Transverse colon (tissue), 4 donors: Measurements from ENCODE around the gene ETS2.

Experiments
- EP300 ChIP-seq: sonication (generic); formaldehyde crosslinking; IDR thresholded peaks from one replicate; pipeline ENCODE4 v1.6.1; 2017; ENCODE audit warnings: antibody characterized with exemption, low read depth
- POLR2A ChIP-seq: fragments of 450-650 bp; IDR thresholded peaks from one replicate; pipeline ENCODE4 v1.6.1; 2016; ENCODE audit warnings: antibody characterized with exemption, mild to moderate bottlenecking, moderate library complexity
- POLR2AphosphoS5 ChIP-seq, 3 donors: sonication (generic); formaldehyde crosslinking; IDR thresholded peaks; one replicate each; pipeline ENCODE4 v1.6.1; 2016; ENCODE audit warnings: antibody characterized with exemption in 3 of 3
- TF ChIP-seq, protein P1 (sequence below), 5 experiments: fragments of 200-600 bp in 3 of 5; fragments of 450-650 bp in 2 of 5; sonication (generic) in 3 of 5; IDR thresholded peaks; 1 replicate in 2 of 5; 2 replicates in 3 of 5; pipeline ENCODE4 v1.5.1; 2016 to 2017; ENCODE audit warnings: antibody characterized with exemption in 5 of 5, inconsistent platforms in 3 of 5, mild to moderate bottlenecking in 2 of 5, moderate library complexity in 1 of 5

DNA sequence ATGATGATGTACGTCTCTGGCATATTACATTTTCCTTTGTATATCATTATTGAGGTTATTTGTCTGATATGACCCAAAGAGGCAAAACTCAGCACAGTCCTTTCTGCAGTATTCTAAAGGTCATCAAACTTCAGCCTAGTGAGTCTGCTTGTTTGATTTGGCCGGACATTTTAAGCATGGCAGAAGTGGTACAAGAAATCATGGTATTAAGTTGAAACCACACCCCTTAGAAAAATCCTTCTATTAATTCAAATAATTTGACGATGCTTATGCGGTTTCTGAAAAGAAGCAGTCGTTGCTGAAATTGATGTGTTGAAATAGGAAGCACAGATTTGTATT, 5.1 kb downstream of the ETS2 start:
- TF ChIP-seq POLR2AphosphoS5 (IDR thresholded peaks at IDR 0.05) (no peak), POLR2A (no peak), EP300 (no peak)
- TF ChIP-seq, protein P1, sequence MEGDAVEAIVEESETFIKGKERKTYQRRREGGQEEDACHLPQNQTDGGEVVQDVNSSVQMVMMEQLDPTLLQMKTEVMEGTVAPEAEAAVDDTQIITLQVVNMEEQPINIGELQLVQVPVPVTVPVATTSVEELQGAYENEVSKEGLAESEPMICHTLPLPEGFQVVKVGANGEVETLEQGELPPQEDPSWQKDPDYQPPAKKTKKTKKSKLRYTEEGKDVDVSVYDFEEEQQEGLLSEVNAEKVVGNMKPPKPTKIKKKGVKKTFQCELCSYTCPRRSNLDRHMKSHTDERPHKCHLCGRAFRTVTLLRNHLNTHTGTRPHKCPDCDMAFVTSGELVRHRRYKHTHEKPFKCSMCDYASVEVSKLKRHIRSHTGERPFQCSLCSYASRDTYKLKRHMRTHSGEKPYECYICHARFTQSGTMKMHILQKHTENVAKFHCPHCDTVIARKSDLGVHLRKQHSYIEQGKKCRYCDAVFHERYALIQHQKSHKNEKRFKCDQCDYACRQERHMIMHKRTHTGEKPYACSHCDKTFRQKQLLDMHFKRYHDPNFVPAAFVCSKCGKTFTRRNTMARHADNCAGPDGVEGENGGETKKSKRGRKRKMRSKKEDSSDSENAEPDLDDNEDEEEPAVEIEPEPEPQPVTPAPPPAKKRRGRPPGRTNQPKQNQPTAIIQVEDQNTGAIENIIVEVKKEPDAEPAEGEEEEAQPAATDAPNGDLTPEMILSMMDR (IDR thresholded peaks at IDR 0.05): no peak
